Head of caudate nucleus (tissue), 42 donors: ENCODE measurements around the gene WRAP73.

Experiments used
- DNase-seq, 42 donors: peaks; one replicate each; pipeline versions ENCODE4 v3.0.0 to v3.0.0-alpha.2; 2020 to 2021; ENCODE audit warnings: mixed read lengths in 7 of 42
- intact Hi-C: fragments of 100-400 bp; cut with DNase I; formaldehyde crosslinking; loops from one replicate; pipeline ENCODE4 v1.15.0; 2022

The WRAP73 gene

GRCh38 chr1:3683992-3684391, 34.1 kb upstream of the WRAP73 start:
- intact Hi-C loops, result no loop called here
- no peak for DNase-seq

GRCh38 chr1:3683197-3683596, 33.3 kb upstream of the WRAP73 start:
- intact Hi-C loops, result no loop called here
- no peak for DNase-seq

- DNase-seq, result no peak
- intact Hi-C loops, result no loop called here
These were observed 32.2 kb upstream of the WRAP73 start for GRCh38 chr1:3681898-3682806.

GRCh38 chr1:3681231-3681897, 31.5 kb upstream of the WRAP73 start:
- intact Hi-C loops, result no loop called here
- no peak for DNase-seq

- intact Hi-C loops, result no loop called here
- DNase-seq, result no peak
These were observed 30.8 kb upstream of the WRAP73 start for GRCh38 chr1:3680488-3681230.

GRCh38 chr1:3679799-3680453, 30.0 kb upstream of the WRAP73 start:
- no peak for DNase-seq
- intact Hi-C loops, result no loop called here

GRCh38 chr1:3679098-3679555, 29.2 kb upstream of the WRAP73 start:
- intact Hi-C loops, result no loop called here
- DNase-seq, result no peak

GRCh38 chr1:3678361-3679097, 28.6 kb upstream of the WRAP73 start:
- intact Hi-C loops, result no loop called here
- DNase-seq, result no peak

- intact Hi-C loops, result no loop called here
- DNase-seq, result no peak
These were observed 27.6 kb upstream of the WRAP73 start for GRCh38 chr1:3677484-3677883.

GRCh38 chr1:3676581-3677470, 26.9 kb upstream of the WRAP73 start:
- intact Hi-C loops, result no loop called here
- no peak for DNase-seq

- no peak for DNase-seq
- intact Hi-C loops, result no loop called here
These were observed 25.5 kb upstream of the WRAP73 start for GRCh38 chr1:3675436-3675835.

GRCh38 chr1:3674100-3675094, 24.5 kb upstream of the WRAP73 start:
- intact Hi-C loops, result no loop called here
- DNase-seq, result no peak

GRCh38 chr1:3673381-3674099, 23.6 kb upstream of the WRAP73 start:
- intact Hi-C loops, result no loop called here

GRCh38 chr1:3672971-3673361, 23.1 kb upstream of the WRAP73 start:
- DNase-seq, result no peak
- intact Hi-C loops, result no loop called here

More at GRCh38 chr1:3673381-3674099, 23.6 kb upstream of the WRAP73 start:
- no peak for DNase-seq

- no peak for DNase-seq
These were observed 22.5 kb upstream of the WRAP73 start for GRCh38 chr1:3672231-3672970.

More at GRCh38 chr1:3672231-3672970, 22.5 kb upstream of the WRAP73 start:
- intact Hi-C loops, result no loop called here
